NCI-H748 (cell line): ENCODE measurements around the gene TSPAN14.
"Not testable (repeated sequence)": the region's sequence is repeated elsewhere in the genome, so short reads cannot be mapped to it uniquely, and the experiment has no call there.

Experiments used
- DNase-seq: peaks from one replicate; lab custom pipeline; 2025; ENCODE audit not compliant: unreplicated experiment; lab: John Stamatoyannopoulos, UW

TSPAN14 gene

DNA sequence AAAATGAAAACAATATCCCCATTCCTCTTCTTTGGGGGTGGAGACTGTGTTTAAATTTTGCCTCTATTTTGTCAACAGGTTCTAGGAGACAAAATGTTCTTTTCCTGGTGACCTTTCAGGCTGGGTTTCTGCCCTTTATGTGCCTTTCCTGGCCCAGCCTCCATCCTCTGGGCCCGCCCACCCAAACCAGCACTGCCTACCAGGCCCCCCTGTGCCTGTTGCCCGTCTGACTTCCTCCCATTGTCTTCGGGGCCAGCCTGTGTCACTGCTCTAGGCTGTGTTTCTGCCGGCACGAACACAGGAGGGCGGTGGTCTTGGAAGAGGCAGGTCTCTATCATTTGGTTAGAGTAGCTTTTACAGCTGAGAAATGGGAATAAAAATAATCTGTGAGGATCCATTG, 13.9 kb downstream of the TSPAN14 start:
- DNase-seq: peak; percentile 39

DNA sequence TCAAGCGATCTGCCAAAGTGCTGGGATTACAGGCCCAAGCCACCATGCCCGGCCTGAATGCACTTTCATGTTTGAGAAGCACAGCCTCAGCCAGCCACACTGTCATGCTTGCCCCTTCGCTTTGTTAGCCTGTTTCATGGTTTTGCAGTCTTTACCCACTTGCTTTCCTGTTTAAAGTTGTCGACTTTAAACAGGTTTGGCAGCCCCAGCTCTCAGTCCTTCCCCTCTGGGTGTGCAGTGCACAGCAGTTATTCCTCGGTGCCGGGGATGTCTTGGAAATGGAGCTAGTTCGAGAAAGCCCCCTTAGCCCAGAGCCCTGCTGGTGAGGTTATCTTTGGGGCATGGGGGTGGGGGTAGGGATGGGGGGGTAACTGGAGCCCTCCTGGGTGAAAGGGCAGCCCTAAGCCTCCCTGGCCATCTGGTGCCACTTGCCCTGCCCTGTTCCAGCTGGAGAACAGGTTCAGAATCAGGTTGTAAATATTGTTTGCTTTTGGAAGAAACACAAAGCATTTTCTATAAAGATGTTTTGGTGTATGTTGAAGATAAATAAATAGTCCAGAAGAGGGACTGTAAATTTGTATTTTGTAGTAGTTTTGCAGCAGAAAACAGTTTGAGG, 14.8 kb downstream of the TSPAN14 start:
- DNase-seq: peak; percentile 39

DNA sequence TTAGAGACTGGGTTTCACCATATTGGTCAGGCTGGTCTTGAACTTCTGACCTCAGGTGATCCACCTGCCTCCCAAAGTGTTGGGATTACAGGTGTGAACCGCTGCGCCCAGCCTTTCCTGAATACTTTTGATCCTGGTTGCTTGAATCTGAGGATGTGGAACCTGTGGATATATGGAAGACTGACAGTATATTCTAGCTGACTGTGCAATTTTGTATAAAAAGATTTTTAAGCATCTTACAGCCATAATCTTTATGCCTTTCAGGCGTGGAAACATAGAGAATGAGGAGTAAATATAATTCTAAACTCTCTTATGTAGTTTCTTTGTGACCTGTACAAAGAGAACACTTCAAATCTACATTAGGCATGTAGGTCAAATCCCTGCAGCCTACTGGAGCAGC, 16.2 kb downstream of the TSPAN14 start:
- DNase-seq: no peak

DNA sequence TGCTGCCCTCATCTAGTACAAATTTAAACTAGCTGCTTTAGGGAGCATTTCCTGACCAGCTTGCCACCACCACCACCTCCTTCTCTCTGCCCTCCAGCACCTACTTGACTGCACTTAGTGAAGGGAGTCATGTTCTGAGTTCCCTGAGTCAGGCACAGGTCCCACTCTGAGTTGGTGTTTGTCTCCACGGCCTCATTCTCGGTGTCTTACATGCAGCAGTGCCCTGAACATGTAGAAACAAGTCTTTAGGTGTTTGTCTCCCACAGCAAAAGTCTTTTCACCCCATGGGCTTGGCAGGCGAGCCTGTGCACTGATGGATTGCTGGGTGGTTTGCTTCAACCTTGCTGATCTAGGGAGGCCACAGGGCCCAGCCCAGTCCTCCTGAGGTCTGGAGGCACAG, 16.9 kb downstream of the TSPAN14 start:
- no peak for DNase-seq

DNA sequence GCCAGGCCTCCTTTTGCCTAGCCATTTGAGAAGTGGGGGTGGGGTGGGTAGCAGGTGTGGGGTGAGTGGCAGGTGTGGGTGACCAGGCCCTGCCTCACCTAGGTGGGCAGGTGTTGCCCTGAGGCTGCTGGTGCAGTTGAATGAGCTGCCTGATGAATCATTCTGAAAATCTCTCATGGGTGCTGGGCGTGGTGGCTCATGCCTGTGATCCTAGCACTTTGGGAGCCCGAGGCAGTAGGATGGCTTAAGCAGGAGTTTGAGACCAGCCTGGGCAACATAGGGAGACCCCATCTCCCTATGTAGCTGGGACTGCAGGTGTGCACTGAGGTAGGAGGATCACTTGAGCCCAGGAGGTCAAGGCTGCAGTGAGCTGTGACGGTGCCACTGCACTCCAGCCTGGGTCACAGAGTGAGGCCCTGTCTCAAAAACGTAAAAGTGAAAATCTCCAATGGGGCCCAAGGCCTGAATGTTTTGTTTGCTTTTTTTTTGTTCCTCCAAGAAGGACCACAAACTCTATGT, 17.7 kb downstream of the TSPAN14 start:
- peak; percentile 37 for DNase-seq

DNA sequence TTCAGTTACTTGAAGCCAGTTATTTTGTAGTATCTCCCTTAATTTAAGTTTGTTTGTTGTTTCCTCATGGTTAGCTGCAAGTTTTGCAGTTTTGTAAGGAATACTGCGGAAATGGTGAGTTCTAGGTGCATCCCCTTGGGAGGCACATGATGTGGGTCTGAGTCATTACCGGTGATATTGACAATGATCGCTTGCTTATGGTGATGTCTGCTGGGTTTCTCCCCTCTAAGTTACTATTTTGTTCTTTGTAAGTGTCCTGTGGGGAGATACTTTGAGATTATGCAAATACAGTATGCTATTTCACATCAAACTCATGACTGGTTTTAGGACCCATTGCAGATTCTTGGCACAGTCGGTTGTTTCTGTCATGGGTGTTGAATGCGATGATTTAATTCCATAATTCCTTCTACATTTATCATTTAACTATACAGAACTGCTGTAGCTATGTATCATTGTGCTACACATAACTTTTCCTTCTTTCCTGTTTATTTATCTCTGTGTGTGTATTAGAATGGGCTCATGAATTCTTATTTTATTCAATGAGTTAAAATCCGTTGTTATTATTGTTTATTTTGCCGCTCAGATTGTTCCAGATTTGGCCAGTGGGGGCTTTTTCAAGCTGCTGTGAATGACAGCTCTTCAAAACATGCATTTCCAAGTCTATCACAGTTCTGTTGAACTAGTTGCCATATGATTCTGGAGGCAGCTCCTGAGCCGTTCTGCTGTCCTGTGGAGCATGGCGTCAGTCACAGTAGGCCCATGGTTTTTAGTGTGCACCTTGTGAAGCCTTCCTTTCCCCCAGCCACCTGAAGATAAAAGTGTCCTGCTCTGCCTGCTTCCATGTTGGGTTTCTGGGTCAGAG, 18.4 kb downstream of the TSPAN14 start:
- no peak for DNase-seq

DNA sequence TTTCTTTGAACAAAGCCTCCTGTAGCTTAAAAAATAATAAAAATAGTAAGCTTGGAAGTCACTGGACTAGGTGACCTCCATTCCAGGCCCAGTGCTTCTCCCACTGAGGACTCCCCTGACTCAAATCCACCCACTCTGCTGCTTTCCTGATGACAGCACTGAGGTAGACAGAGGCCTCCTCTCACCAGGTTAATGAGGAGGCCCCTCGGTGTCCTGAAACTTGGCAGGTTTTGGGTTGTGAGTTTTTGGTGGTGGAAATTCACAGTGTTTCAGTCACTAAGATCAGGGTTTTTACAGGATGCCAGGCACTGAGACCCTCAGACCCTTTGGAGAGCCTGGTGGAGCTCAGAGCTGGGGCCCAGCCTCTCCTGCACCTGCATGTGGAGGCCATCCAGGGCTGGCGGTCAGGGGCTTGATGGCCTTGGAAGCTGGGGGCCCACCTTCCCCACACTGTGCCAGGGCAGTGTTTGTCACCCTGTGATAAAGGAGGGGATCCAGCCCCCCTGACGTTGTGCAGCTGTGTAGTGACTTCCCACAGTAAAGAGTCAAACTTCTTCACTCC, 19.1 kb downstream of the TSPAN14 start:
- no peak for DNase-seq

DNA sequence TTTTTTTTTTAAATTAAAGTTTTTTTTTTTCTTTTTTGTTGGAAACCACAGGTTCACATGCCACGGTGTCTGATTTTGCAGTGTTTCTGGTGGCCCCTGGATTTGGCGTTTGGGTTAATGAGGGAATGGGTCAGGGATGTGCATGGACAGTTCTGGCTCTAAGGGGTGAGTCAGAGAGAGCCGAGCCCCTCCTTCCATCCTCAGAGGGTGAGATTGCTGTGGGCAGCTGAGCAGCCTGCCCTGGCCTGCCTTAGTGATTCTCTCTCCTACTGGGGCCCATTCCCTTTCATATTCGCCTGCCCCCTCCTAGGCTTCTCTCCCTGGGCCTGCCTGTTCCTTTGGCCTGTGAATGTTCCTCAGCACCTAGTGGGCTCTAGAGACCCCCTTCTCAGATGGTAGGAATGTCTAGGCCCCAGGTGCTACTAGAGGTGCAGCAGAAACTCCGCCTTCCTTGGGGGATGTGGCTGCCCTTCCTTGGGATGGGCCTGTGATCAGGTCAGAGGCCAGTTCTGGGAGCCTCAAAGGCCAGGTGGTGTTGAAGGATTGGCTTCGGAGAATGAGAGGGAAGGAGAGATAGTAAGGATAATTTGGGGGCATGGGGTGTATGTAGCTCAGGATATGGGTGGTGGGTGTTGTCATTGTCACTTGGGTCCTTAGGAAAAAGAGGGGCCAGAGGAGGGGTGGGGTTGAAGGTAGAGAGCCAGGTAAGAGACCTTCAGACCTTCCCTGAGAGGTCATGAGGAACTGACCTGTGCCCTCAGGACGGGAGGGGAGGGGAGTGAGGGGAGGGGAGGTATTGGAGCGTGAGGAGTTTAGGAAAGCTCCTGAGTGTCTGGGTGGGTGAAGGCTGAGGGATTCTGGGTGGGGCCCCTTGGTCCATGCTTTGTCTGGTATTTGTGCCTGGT, 19.8 kb downstream of the TSPAN14 start:
- no peak for DNase-seq

DNA sequence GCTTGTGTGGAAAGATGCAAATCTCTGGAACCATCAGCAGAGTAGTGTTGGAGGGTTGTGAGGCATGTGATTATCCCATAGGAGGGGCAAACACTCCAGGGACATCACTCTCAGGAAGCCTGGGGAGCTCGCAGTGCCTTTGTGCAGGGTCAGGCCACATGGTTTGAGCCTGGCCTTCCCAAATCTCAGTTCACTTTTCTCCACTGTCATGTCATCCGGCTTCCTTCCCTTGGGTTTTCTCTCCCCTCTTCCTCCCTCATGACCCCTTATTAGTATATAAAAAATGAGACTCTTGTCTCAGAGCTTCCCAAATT, 20.4 kb downstream of the TSPAN14 start:
- no peak for DNase-seq

DNA sequence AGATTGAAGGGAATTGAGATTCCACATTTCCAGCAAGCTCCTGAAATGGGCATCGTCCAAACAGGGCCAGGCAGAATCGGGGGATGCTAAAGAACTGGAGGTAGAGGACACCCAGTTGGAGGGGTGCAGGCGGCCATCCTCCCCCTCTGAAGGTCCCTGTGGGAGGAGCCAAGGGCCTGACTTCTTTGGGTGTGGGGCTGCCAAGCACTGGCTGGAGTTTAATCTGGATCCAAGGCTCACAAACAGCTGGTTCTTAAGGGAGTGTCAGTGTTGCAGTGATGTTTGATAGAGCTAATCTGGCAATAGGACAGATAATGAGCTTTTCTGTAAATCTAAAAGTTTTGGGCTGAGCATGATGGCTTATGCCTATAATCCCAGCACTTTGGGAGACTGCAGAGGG, 20.8 kb downstream of the TSPAN14 start:
- no peak for DNase-seq

DNA sequence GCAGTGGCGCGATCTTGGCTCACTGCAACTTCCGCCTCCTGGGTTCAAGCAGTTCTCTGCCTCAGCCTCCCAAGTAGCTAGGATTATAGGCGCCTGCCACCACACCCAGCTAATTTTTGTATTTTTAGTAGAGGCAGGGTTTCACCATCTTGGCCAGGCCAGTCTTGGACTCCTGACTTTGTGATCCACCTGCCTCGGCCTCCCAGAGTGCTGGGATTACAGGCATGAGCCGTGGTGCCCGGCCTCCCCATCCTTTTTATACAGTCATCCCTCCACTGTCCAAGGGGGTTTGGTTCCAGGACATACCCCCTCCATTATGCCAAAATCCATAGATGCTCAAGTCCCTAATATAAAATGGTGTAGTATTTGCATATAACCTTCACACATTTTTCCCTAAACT, 21.5 kb downstream of the TSPAN14 start:
- DNase-seq: not testable (repeated sequence)

DNA sequence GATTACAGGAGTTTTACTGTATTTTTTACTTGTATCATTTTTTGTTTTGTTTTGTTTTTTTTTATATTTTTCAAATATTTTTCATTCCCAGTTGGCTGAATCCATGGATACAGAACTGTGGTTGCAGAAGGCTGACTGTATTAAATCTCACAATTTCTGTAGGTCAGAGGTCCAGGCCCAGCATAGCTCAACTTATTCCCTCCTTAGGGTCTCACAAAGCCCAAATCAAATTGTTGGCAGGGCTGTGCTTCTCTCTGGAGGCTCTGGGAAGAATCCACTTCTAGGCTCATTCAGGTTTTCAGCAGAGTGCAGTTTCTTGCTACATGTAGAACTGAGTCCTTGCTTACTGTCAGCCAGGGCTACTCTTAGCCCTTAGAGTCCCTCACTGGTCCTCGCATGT, 22.6 kb downstream of the TSPAN14 start:
- DNase-seq: no peak

DNA sequence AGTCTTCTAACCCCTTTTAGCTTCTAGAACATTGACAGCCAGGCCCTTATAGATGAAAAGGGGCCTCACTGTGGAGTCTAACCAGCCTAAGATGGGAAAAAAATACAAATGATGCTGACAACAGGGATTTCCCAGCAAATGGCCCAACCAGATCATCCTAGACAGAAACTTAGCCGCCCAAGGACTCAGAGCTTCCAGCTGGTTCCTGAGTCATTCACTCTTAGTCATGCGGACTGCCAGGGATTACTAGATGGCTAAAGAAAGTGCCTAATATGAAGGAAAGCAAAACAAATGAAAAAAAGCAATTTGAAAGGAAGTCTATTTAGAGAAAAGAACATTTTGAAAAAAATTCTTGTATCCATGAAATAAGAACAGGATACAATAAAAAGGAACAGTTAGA, 23.7 kb downstream of the TSPAN14 start:
- no peak for DNase-seq

DNA sequence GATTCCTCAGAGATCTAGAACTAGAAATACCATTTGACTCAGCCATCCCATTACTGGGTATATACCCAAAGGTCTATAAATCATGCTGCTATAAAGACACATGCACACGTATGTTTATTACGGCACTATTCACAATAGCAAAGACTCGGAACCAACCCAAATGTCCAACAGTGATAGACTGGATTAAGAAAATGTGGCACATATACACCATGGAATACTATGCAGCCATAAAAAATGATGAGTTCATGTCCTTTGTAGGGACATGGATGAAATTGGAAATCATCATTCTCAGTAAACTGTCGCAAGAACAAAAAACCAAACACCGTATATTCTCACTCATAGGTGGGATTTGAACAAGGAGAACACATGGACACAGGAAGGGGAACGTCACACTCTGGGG, 26.3 kb downstream of the TSPAN14 start:
- not testable (repeated sequence) for DNase-seq

DNA sequence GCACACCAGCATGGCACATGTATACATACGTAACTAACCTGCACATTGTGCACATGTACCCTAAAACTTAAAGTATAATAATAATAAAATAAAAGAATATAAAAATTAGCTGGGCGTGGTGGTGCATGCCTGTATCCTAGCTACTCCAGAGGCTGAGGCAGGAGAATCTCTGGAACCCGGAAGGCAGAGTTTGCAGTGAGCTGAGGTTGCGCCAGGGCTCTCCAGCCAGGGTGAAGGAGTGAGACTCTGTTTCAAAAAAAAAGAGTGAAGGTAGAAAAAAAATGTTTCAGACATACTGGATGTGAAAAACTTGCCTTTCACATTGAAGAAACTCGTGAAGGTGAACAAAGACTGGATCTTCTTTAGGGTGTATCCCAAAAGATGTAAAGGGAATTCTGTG, 26.7 kb downstream of the TSPAN14 start:
- DNase-seq: no peak

DNA sequence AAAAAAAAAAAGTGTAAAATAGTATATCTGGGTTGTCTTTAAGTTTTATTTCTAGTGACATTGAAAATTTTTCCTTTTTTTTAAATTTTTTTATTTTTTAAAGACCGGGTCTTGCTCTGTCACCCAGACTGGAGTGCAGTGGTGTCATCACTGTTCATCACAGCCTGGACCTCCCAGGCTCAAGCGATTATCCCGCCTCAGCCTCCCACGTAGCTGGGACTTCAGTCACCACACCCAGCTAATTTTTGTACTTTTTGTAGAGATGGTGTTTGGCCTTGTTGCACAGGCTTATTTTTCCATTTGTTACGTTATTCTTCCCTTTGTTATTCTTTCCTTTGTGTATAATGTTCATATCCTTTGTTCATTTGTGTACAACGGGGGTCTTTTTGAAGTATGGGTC, 30.1 kb downstream of the TSPAN14 start:
- DNase-seq: no peak

DNA sequence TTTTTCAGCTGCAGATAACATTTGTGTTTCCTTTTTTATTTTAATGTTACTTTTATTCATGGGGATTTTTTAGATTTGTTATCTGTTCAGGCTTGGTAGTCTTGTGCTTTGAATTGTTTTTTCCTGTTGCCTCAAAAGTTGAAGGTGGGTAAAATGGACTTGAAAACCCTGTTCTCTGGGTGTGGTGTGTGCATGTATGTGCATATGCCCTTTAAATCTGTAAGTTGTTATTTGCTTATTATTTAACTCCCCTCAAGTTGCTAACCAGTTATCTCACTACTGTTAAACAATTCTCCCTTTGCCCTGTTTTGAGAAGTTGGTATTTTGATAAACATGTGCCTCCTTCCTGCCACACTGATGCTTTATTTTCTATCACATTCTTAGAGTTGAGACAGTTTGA, 30.6 kb downstream of the TSPAN14 start:
- no peak for DNase-seq

DNA sequence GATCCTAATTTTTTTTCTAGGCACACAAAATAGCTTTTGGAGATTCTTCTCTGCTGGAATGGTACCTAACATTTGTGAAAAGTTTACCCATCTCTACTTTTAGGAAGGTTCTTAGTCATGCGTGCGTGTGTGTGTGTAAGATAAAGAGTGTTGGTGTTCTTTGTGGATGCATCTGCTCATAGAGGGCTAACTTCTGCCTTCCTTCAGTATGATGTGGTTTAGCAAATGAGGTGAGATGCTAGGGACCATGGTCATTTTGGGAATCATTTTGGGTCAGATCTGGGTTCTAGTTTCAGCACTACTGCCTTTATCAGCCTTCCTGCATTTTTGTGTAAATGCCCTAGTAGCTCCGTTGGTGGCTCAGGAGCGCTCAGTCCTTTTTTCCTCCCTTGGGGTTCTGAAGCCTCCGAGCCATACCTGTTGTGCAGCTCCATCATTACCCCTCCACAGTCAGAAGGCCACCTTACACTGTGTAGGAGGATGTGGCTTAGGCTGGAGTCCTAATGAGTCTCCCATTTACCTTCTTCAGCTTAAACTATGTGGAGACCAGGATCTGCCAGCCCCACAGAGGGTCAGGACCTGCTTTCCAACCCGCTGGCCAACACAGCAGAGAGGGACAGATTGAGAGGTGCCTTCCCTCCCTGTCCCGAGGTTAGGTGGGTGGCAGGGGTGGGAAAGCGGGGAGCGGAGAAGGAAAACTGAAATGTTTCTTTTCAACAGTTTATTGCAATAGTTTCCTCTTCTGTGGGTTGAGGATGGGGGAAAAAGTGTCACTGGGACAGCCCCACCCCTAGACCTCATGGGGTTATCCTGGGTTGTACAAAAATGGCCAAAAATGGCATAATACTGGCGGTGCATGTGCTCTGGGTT, 31.2 kb downstream of the TSPAN14 start:
- DNase-seq: no peak

DNA sequence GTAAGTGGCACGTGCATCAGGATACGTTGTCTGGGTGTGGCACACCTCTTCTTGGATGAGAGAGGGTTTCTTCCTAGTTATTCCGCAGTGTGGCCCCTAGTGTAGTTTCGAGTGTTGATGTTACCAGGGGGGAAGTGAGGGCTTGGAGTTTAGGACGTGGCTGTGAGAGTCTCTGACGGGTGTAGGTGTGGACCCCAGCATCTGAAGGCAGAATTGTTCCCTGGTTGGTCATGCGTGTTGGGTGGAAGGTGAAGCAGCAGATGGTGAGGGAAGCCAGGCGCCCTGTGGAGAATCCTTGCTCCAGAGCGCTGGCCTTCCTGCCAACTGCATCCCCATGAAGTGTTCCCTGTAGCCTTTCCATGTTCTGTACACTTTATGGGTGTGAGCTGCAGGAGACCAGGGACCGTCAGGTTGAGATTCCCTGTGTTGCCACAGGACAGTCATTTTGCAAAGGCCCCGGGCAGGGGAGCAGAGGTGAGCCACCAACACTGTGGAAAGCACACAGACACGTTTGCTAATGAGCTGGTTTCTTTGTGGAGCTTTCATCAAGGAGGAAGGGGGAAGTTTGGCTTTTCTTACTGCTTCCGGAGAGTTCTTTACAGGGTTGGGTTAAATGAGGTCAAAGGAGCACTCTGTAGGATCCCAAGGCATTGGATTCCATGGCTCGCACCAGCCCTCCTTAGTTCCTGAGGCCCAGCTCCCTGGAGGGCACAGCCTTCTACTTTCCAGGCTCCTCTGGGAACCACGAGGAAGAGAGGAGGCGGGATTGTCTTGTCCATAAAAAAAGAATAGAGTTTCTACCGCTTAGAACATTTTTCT, 32.0 kb downstream of the TSPAN14 start:
- DNase-seq: no peak
